IPS DF 6.9 (cell line): ENCODE results near the gene TBC1D16.
A peak's percentile ranks its signal among the peaks of the same experiment; 100 is the strongest.

ENCODE experiments used
- DNase-seq: peaks from one replicate; pipeline ENCODE4 v3.0.0-alpha.2; 2013; ENCODE audit warnings: low read depth, low spot score
- H3K27ac ChIP-seq: one replicate; pipeline ENCODE4 v1.5.1; 2013; ENCODE audit warnings: low read length, control low read depth
- H3K27me3 ChIP-seq: 2 replicates; pipeline ENCODE4 v1.6.1; 2013; ENCODE audit warnings: mild to moderate bottlenecking, low read length; ENCODE audit not compliant: control insufficient read depth, insufficient read depth
- H3K36me3 ChIP-seq: 2 replicates; pipeline ENCODE4 v1.6.1; 2013; ENCODE audit warnings: low read length; ENCODE audit not compliant: control insufficient read depth, insufficient read depth
- H3K4me1 ChIP-seq: 2 replicates; pipeline ENCODE4 v1.6.1; 2013; ENCODE audit warnings: low read length; ENCODE audit not compliant: control insufficient read depth, insufficient read depth
- H3K4me3 ChIP-seq: 2 replicates; pipeline ENCODE4 v1.5.1; 2013; ENCODE audit warnings: mild to moderate bottlenecking, low read length
- H3K9me3 ChIP-seq: 2 replicates; pipeline ENCODE4 v1.6.1; 2013; ENCODE audit warnings: low read length, inconsistent platforms; ENCODE audit not compliant: control insufficient read depth, insufficient read depth
- WGBS: extraction: QIAGEN DNeasy Blood & Tissue Kit; methylation state at CpG from one replicate; pipeline ENCODE4 v1.1.7; 2013; ENCODE audit warnings: mixed read lengths, missing lambda C conversion rate; ENCODE audit not compliant: insufficient read length, insufficient coverage; 5-methylcytosine and 5-hydroxymethylcytosine counted together

The TBC1D16 gene

GRCh38 chr17:79929257-79930061 is 106.2 kb downstream of the TBC1D16 start:
- no peak for DNase-seq
- Histone ChIP-seq H3K27ac (no peak overlapping the region), H3K27me3 (no peaks in the 10 kb centered on the region)

GRCh38 chr17:79928502-79929256 is 107.0 kb downstream of the TBC1D16 start:
- WGBS = no CpG with 5 or more reads among the region's 16 CpGs
- no peaks in the 10 kb centered on the region for H3K9me3 ChIP-seq
- H3K36me3 ChIP-seq = no peaks in the 10 kb centered on the region
- no peaks in the 10 kb centered on the region for H3K27me3 ChIP-seq
- no peak overlapping the region for H3K27ac ChIP-seq
- no peak for DNase-seq
- peaks cover 11% of the 10 kb centered on the region for H3K4me1 ChIP-seq
- no peak overlapping the region for H3K4me3 ChIP-seq

More at GRCh38 chr17:79929257-79930061, 106.2 kb downstream of the TBC1D16 start:
- Histone ChIP-seq H3K4me3 (no peak overlapping the region), H3K4me1 (peaks cover 12% of the 10 kb centered on the region), H3K9me3 (no peaks in the 10 kb centered on the region), H3K36me3 (no peaks in the 10 kb centered on the region)
- no CpG with 5 or more reads among the region's 25 CpGs for WGBS

GRCh38 chr17:79927688-79928501 is 107.8 kb downstream of the TBC1D16 start:
- no peaks in the 10 kb centered on the region for H3K36me3 ChIP-seq
- H3K9me3 ChIP-seq = no peaks in the 10 kb centered on the region
- H3K4me3 ChIP-seq = no peak overlapping the region
- no peak for DNase-seq
- 100% methylated on average over 1 of the region's 13 CpGs for WGBS
- no peaks in the 10 kb centered on the region for H3K27me3 ChIP-seq
- H3K4me1 ChIP-seq = peaks cover 11% of the 10 kb centered on the region
- H3K27ac ChIP-seq = no peak overlapping the region

- H3K27me3 ChIP-seq = no peaks in the 10 kb centered on the region
- H3K27ac ChIP-seq = no peak overlapping the region
- H3K9me3 ChIP-seq = no peaks in the 10 kb centered on the region
- H3K4me1 ChIP-seq = peaks cover 11% of the 10 kb centered on the region
- no peak for DNase-seq
- WGBS = no CpG with 5 or more reads among the region's 28 CpGs
- no peaks in the 10 kb centered on the region for H3K36me3 ChIP-seq
- H3K4me3 ChIP-seq = no peak overlapping the region
Observed at GRCh38 chr17:79927136-79927661, 108.5 kb downstream of the TBC1D16 start.

GRCh38 chr17:79926605-79927135 is 109.0 kb downstream of the TBC1D16 start:
- Histone ChIP-seq H3K36me3 (no peaks in the 10 kb centered on the region), H3K4me3 (no peak overlapping the region), H3K9me3 (no peaks in the 10 kb centered on the region), H3K4me1 (peaks cover 10% of the 10 kb centered on the region), H3K27me3 (no peaks in the 10 kb centered on the region), H3K27ac (no peak overlapping the region)
- WGBS = no CpG with 5 or more reads among the region's 18 CpGs
- DNase-seq = no peak

- H3K27me3 ChIP-seq = no peaks in the 10 kb centered on the region
- no CpG with 5 or more reads among the region's 9 CpGs for WGBS
- H3K4me1 ChIP-seq = peaks cover 6% of the 10 kb centered on the region
- no peak overlapping the region for H3K4me3 ChIP-seq
- H3K27ac ChIP-seq = no peak overlapping the region
- H3K9me3 ChIP-seq = no peaks in the 10 kb centered on the region
- DNase-seq = no peak
- no peaks in the 10 kb centered on the region for H3K36me3 ChIP-seq
Observed at GRCh38 chr17:79926142-79926604, 109.5 kb downstream of the TBC1D16 start.

- Histone ChIP-seq H3K9me3 (no peaks in the 10 kb centered on the region), H3K4me1 (peaks cover 3% of the 10 kb centered on the region; the same call in 1 of the 2 replicates), H3K36me3 (no peaks in the 10 kb centered on the region), H3K4me3 (no peak overlapping the region), H3K27ac (no peak overlapping the region), H3K27me3 (no peaks in the 10 kb centered on the region)
- DNase-seq = no peak
- WGBS = no CpG with 5 or more reads among the region's 29 CpGs
Observed at GRCh38 chr17:79925242-79925957, 110.3 kb downstream of the TBC1D16 start.

GRCh38 chr17:79924639-79924976 is 111.1 kb downstream of the TBC1D16 start:
- no peaks in the 10 kb centered on the region for H3K9me3 ChIP-seq
- H3K36me3 ChIP-seq = no peaks in the 10 kb centered on the region
- H3K27ac ChIP-seq = no peak overlapping the region
- H3K27me3 ChIP-seq = no peaks in the 10 kb centered on the region
- peaks cover 3% of the 10 kb centered on the region; the same call in 1 of the 2 replicates for H3K4me1 ChIP-seq
- H3K4me3 ChIP-seq = no peak overlapping the region
- no peak for DNase-seq
- no CpG with 5 or more reads among the region's 3 CpGs for WGBS

- Histone ChIP-seq H3K27ac (no peak overlapping the region), H3K9me3 (no peaks in the 10 kb centered on the region), H3K36me3 (no peaks in the 10 kb centered on the region), H3K27me3 (no peaks in the 10 kb centered on the region), H3K4me1 (peaks cover 3% of the 10 kb centered on the region; the same call in 1 of the 2 replicates), H3K4me3 (no peak overlapping the region)
- no CpG with 5 or more reads among the region's 16 CpGs for WGBS
- peak; percentile 57 for DNase-seq
Observed at GRCh38 chr17:79923974-79924638, 111.6 kb downstream of the TBC1D16 start.
